Activated CD8-positive, alpha-beta memory T cell treated with anti-CD3 and anti-CD28 coated beads, Interleukin-2, amount 50 U/mL, for 24 hours (primary cell): ENCODE measurements around the gene CLASP1.
"Not testable (repeated sequence)": the region's sequence is repeated elsewhere in the genome, so short reads cannot be mapped to it uniquely, and the experiment has no call there.

Experiments
- DNase-seq: peaks from one replicate; pipeline ENCODE4 v3.0.0-alpha.2; 2020; ENCODE audit errors: extremely low read depth

Gene CLASP1

DNA sequence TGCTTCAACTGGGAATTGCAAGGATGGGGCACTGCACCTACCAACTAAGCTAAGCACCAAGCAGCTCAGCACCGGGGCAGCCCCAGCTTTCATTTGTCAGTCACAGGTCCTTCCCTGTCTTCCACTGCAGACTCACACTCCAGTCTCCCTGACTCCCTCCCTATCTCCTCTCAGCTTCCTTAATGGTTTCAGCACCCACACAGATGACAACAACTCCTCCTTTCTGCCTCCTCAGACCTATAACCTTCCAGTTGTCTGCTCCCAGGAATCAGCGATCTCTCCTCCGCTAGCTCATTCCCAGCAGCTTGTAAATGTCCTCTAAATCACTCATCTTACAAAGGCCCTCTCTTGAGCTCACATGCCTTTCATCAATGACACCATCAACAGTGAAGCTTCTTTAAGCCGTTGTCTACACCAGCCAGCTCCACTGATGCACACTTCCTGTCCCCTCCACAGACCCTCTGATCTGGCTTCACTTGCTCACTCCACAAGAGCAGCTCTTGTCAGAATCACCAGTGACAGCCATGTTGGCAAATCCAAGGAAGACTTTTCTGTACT is 32.1 kb downstream of the CLASP1 start:
- DNase-seq = no peak

DNA sequence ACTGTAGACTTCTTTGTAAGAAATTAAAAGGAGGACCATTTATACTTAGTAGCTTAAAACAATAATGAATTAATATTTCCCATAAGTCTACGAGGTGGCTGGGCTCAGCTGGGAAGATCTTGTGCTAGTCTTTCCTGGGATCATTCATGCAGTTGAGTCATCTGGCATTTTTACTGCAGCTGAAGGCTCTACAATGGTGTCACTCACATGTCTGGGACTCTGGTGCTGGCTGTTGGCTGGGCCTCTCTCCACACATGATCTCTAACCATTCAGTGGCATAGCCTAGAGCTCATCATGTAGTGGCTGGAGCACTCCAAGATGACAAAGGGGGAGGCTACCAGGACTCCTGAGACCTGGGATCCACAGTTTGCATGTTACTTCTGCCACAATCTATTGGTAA is 35.5 kb downstream of the CLASP1 start:
- DNase-seq = no peak

DNA sequence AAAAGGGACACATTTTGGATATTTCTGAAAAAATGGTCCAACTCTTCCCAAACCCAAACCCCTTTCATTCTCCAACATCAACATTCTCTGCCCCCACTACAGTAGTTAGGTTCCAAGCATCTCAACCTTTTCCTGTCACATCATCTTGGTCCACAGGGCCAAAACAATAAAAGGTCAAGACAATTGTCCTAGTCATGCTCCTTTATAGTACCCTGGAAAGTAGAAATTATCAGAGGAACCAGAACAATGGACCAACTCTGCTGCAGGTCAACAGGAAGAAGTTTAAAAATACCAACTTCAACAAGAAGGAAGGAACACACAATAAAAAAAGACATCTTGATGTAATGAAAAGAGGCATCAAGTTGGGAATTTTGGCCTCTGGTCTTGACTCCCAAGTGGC is 36.1 kb downstream of the CLASP1 start:
- DNase-seq = no peak

DNA sequence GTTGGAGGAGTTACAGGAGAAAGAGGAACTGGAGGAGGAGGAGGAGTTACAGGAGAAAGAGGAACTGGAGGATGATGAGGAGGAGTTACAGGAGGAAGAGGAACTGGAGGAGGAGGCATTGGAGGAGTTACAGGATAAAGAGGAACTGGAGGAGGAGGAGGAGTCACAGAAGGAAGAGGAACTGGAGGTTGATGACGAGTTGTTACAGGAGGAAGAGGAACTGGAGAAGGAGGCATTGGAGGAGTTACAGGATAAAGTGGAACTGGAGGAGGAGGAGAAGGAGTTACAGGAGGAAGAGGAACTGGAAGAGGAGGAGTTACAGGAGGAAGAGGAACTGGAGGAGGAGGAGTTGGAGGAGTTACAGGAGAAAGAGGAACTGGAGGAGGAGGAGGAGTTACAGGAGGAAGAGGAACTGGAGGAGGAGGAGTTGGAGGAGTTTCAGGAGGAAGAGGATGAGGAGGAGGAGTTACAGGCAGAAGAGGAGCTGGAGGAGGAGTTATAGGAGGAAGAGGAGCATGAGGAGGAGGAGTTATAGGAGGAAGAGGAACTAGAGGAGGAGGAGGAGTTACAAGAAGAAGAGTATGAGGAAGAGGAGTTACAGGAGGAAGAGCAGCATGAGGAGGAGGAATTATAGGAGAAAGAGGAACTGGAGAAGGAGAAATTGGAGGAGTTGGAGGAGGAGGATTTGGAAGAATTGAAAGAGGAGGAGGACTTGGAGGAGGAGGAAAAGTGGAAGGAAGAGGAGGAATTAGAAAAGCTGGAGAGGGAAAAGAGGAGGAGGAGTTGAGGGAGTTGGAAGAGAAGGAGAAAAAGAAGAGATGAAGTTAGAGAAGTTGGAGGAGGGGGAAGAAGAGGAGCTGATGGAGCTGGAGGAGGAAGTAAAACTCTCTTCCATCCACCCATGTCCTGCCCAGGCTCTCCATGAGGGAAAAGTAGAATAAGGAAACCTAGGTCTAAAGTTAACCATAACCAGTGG is 37.2 kb downstream of the CLASP1 start:
- DNase-seq = no peak

DNA sequence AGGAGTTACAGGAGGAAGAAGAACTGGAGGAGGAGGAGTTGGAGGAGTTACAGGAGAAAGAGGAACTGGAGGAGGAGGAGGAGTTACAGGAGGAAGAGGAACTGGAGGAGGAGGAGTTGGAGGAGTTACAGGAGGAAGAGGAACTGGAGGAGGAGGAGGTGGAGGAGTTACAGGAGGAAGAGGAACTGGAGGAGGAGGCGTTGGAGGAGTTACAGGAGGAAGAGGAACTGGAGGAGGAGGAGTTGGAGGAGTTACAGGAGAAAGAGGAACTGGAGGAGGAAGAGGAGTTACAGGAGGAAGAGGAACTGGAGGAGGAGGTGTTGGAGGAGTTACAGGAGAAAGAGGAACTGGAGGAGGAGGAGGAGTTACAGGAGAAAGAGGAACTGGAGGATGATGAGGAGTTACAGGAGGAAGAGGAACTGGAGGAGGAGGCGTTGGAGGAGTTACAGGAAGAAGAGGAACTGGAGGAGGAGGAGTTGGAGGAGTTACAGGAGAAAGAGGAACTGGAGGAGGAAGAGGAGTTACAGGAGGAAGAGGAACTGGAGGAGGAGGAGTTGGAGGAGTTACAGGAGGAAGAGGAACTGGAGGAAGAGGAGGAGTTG is 38.1 kb downstream of the CLASP1 start:
- not testable (repeated sequence) for DNase-seq

DNA sequence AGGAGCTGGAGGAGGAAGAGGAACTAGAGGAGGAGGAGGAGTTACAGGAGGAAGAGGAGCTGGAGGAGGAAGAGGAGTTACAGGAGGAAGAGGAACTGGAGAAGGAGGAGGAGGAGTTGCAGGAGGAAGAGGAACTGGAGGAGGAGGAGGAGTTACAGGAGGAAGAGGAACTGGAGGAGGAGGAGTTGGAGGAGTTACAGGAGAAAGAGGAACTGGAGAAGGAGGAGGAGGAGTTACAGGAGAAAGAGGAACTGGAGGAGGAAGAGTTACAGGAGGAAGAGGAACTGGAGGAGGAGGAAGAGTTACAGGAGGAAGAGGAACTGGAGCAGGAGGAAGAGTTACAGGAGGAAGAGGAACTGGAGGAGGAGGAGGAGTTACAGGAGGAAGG is 38.8 kb downstream of the CLASP1 start:
- DNase-seq = not testable (repeated sequence)

DNA sequence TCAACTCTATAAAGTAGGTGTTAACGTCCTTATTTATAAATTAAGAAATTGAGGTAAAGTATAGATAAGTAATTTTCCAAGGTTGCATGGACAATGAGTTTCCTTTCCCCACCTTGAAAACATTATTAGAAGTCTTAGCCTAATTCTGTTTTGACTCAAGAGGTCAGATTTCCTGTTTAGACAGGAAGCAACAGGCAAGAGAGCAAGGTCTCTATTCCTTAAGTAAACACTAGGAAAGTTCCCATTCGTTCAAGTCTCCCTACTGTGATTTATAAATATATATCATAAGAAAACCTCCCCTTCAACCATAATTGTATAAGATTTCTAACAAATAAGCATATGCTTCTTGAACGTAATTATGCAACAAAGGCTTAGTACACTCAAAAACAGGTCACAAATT is 40.3 kb downstream of the CLASP1 start:
- DNase-seq = no peak

DNA sequence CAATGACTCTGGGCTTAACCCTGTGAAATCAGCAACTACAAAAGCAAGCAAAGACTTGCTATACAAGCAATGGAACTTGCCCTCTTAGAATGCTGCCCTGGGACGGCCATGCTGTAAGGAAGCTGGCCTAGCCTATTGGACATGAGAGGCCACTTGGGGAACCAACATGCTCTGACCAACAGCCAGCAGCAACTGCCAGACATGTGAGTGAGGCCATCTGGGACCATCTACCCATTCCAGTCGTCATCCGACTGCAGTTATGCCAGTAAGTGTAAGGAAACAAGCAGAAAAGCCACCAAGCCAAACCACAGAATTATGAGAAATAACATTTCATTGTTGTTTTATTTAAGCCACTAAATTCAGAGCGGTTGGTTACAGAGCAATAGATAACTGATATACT is 40.9 kb downstream of the CLASP1 start:
- no peak for DNase-seq

DNA sequence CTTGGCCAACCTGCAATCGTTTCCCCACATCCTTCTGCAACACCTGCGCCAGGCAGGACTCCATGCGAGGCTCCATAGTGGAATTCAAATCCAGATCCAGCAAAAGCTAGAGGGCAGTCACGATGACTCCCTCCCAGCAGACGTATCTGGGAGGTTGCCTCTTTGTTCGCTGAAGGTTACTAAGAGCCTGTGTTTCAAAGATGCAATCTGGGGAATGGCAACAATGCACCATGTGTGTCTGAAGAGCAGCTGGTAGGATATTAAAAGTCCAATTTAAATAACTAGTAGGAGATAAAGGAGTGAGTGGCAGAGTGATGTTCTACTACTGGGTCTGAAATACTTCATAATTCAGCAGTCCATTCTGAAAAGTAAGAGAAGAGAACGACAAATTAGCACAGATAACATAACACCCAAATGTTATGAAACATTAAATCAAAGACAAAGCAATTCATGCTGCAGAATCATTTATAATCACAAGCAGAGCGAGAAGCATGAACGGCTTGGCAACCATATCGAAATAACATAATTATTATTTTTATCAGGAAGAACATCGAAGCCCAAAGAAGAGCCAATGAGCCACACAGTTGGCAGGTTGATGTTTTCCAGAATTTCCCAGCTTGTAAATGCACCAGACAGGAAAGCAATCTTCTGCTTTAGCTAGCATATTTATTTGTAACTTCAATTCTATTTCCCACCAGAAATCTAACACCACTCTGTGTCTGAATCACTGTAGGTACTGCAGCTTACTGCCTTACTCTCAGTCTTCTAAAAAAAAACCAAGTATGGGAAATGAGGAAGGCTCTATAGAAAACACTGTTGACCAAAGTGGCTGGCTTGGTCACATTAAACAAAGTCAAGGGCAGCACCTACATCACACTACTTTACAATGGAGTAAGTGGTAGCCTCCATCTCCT is 43.2 kb downstream of the CLASP1 start:
- no peak for DNase-seq

DNA sequence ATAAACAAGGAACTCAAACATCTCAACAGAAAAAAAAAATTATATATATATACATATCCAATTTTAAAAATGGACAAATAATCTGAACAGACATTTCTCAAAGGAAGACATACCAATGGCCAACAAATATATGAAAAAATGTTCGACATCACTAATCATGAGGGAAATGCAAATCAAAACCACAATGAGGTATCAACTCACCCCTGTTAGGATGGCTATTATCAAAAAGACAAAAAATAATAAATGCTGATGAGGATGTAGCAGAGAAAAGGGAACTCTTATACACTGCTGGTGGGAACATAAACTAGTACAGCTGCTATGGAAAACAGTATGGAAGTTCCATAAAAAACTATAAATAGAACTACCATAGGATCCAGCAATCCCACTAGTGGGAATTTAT is 46.1 kb downstream of the CLASP1 start:
- DNase-seq = no peak

DNA sequence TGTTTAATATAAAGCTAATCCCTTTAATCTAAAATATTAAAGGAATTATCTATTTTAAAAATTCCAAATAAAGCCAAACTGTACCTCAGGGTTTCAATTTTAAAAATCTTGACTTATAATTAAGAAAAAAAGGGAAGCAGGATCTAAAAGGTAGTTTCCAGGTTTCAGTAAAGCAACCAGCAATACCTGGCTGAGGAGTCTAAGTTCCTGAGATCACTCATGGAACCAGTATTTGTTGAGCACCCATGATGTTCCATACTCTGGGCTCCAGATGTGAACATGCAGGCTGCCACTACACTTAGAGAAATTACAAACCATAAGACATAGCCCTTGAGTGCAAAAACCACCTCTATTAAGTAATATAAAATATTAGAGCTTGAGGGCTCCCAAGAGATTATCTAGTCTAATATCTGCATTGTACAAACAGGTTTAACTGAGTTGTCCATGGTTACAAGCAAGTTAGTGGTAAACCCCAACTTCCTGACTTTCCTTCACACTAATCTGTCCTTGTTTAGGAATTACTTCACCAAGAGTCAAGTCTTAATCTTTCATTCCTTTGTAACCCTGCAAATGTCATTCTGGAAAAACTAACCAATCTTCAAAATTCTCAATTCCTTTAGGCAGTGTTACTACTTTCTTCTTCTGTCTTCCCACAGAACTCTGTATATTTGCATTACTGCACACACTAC is 49.2 kb downstream of the CLASP1 start:
- DNase-seq = no peak

DNA sequence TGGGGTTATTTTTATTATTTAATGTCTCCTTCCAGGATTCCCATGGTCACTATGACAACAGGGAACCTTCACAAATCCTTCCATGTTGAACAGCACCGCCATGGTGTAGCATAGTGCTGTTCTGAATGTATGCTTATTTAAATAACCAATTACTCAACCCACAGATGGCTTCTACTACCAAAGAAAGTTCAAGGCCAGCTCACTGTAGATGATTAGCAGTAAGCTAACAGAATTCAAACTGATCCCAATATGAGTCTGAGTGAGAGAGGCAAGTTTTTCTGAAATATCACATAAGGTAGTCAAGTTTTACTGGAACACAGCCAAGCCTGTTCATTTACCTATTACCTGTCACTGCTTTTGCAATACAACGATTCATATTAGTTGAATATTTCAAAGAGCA is 51.2 kb downstream of the CLASP1 start:
- DNase-seq = no peak

DNA sequence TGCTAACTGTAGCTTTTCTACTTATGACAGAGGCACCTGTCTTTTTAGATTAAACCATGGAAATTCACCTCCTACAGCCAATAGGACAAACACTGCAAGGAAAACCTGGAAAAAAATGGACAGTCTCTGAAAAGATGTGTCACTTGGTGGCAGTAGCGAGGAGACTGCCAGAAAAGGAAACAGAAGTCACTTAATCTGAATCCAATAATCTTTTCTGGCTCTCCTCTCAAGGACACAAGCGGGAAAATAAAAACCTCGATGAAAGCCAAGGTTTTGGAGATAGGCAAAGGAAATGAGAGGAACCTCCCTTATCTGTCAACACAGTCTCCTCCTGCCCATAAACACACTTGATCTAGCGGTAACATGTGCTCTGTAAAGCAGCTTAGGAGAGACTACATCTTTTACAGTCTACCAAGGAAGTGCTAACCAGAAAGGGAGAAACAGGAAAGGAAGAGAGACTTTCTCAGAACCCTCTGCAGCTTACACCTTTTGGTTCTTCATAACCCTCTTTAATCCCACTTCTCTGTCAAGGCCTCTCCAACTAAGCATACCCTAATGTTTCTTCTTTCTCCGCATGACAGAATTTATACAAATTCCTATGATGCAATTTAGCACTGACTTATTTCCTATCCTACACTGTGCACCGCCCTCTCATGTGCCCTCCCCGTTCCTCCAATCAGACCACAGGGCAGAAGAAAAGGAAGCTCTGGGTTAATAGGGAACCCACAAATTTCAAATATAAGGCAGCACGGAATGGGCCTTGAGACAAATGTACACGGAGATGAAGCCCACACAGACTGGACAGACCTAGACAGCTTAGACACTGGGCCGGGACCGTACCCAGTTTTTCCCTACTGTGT is 52.8 kb downstream of the CLASP1 start:
- no peak for DNase-seq

DNA sequence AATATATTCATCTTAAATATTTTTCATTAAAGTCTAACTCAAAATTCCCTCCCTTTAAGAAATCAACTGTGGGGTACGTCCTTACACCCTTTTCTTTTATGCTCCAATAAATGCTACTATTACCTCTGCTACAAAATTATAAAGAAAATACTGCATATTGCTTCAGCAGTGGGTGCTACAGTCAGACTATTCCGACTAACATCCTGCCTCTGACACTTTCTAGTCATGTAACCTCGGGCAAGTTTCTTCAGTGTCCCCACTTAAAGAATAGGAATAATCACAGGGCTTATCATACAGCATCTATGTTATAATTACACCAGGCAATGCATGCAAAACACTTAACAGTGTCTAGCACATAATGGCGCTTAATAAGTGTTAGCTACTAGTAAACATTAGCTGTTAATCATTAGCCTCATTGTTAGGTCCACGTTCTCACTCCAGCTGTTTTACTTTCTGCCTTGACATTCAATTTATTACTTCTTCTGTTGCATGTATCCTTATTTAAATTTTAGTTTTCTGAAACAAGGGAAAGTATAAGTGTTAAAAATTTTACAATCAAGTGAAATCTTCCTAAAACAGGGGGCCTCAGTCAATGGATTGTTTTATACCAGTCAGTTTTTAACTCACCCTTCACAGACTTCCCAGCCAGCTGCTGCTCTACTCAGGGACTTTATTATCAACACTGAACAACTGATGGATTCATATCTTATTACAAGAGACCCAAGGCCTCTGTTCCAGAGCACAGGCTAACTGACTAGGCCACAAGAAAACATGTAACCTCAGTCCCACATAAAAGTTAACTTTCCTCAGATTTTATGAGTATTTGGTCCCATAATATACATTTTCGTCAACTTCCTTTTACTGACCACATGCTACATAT is 54.0 kb downstream of the CLASP1 start:
- no peak for DNase-seq

DNA sequence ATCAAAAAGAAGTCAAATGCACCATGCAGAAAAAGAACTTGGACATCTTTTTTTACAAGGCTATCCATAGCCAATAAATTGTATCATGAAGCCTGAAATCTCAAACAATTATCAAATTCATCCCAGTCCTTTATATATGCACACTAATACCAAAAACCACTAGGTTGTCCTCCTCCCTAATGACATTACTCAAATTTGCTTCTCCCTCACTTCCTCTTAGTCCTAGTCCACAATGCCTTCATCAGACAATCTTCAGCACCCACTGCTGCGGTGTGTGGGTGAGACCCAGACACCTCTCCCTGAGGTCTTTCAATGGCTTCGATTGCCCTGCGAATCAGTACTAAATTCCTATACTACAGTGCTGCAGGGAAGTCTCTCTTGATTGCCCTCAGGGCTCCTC is 58.1 kb downstream of the CLASP1 start:
- no peak for DNase-seq

DNA sequence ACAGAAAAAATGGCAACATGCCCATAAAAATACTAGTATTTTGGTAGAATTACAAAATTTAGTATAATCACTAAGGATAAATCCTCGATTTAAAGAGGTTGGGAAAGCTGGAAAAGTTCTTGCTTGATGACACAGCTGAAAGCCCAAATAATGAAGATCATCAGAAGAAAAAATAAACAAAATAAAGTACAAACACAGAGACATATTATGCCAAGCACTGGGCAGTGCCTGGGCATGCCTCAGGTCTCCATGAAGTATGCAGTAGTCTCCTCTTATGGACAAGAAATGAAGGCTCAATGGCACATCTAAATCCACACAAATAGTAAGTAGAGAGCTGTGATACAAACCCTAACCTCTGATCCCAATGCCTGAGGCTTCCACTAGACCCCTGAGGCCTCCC is 60.9 kb downstream of the CLASP1 start:
- no peak for DNase-seq

DNA sequence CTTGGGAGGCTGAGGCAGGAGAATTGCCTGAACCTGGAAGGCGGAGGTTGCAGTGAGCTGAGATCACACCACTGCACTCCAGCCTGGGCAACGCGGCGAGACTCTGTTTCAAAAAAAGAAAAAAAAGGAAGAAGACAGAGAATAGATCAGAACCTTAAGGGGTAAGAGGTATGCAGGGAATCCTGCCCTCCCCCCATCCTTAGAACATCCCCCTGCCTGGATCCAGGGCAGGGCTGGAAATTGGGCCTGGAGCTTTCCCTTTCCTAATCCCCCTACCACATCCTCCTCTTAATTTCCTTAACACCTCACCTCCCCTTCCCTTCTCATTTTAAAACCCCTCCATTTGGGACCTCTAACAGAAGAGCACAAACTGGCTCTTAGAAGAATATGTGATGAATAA is 62.1 kb downstream of the CLASP1 start:
- DNase-seq = no peak

DNA sequence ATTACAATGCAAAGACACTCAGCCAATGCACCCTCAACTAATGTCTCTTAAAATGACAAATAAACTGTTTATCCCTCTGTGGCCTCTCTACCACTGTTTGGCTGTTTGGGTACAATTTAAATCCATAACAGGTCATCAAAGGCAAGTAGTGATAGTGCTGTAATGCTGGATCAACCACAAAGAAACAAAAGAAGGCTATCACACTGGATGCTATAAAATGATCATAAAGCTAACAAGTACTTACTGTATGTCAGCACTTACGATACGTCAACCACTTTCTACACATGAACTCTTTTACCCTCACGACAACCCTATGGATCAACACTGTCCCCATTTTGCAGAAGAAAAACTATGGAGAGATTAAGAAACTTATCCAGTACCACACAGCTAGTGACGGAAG is 64.5 kb downstream of the CLASP1 start:
- no peak for DNase-seq

DNA sequence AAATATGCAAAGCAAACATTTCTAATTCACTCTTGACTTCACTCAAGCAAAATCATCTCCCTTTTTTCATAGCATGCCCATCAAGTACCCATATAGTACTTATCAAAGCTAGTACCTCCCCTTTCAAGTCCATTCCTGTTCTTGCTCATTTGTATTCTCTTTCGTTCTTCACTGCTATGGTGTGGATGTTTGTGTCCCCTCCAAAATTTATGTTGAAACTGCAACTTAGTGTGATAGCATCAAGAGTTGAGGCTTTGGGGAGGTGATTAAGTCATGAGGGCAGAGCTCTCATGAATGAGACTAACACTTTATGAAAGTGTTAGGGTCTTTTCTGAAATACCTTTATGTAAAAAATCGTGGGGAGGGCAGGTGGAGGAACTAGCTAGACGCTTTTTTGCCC is 65.7 kb downstream of the CLASP1 start:
- no peak for DNase-seq
